RWPE2 (cell line): ENCODE data around the gene NAV2.

Source experiments
- ATAC-seq: fragments of 200-7000 bp; cut with Tn5 transposase; 3 replicates; pipeline ENCODE4 v1.9.1; 2021; ENCODE audit warnings: low read depth
- DNase-seq: peaks from one replicate; pipeline ENCODE4 v3.0.0-alpha.2; 2020; ENCODE audit warnings: low spot score
- H3K27ac ChIP-seq: fragments of 450-650 bp; 2 replicates; pipeline ENCODE4 v1.5.1; 2017; ENCODE audit warnings: mild to moderate bottlenecking; ENCODE audit not compliant: poor library complexity, severe bottlenecking
- H3K27me3 ChIP-seq: fragments of 250-450 bp; sonication (Bioruptor Pico); 2 replicates; pipeline ENCODE4 v1.5.1; 2021; ENCODE audit warnings: mild to moderate bottlenecking, moderate library complexity; ENCODE audit not compliant: insufficient read depth, poor library complexity, severe bottlenecking
- H3K36me3 ChIP-seq: fragments of 250-450 bp; sonication (Bioruptor Pico); 2 replicates; pipeline ENCODE4 v1.5.1; 2020; ENCODE audit warnings: low read depth, mild to moderate bottlenecking, moderate library complexity
- H3K4me1 ChIP-seq: fragments of 250-450 bp; sonication (Bioruptor Pico); 2 replicates; pipeline ENCODE4 v1.5.1; 2021; ENCODE audit warnings: mild to moderate bottlenecking, moderate library complexity; ENCODE audit not compliant: insufficient read depth, poor library complexity, severe bottlenecking
- H3K4me3 ChIP-seq: fragments of 250-450 bp; sonication (Bioruptor Pico); 2 replicates; pipeline ENCODE4 v1.5.1; 2021; ENCODE audit warnings: mild to moderate bottlenecking, moderate library complexity; ENCODE audit not compliant: severe bottlenecking
- H3K9me3 ChIP-seq: fragments of 250-450 bp; sonication (Bioruptor Pico); 2 replicates; pipeline ENCODE4 v1.5.1; 2021; ENCODE audit warnings: mild to moderate bottlenecking, moderate library complexity; ENCODE audit not compliant: severe bottlenecking
- TF ChIP-seq, protein P1 (sequence below): fragments of 450-650 bp; IDR thresholded peaks from one replicate; pipeline ENCODE4 v1.5.1; 2017; ENCODE audit warnings: mild to moderate bottlenecking, moderate library complexity; ENCODE audit not compliant: poor library complexity, severe bottlenecking

Gene NAV2

DNA sequence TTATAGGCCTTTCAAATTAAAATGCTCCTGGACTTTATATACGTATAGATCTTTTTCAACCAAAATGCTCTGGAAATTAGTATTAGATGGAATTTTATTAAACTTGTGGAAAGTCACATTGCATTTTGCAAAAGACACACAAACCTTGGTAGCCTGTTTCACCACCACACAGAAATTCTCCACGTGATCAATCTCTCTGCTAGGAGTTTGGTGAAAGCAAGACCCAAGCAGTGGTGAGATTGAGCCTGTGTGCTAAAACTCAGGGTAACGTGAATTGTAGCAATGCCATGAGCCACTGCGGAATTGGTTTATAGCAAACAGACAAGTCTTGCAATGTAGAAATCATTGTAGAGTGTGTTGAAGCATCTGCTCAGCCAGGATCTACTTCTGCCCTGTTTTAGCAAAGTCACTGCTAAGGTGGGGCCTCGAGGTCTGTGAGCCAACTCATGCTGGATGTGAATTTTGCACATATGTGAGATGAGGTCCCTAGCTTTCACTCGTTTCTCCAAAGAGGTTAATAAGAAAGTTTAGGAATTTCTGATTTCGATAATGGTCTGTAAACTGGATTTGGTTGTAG is 262.9 kb downstream of the NAV2 start:
- no peak overlapping the region for H3K27ac ChIP-seq
- ATAC-seq = no peak
- peaks cover 15% of the 10 kb centered on the region for H3K4me1 ChIP-seq

DNA sequence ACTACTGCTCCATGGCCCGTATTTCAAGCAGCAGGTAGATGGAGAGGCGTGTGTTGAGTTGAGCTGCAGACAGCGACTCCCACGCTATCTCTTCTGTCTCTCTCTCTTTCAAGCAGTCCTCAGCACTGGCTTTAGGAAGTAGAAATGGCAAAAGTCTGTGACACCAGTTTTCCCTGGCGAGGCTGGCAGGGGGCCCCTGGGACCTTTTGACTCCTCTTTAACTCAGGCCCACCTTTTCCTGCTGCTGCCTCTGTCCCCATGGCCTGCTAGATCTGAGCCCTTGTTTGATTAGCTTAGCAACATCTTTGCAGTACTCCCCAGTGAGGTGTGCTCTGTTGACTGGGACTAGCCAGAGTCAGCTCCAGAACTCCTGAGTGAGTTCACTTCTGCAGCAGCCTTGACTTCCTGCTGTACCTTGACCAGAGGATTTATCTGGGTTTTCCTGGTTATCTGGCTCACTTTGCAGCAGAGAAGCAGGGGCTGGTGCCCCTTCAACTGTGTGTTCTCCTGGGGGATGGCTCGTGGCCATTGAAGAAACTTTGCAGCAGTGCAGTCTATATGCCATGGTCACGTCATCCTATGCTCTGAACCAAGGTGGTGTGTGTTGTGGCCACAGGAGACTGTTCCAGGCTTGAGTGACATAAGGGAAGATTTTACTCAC is 263.8 kb downstream of the NAV2 start:
- no peaks in the 10 kb centered on the region for H3K27me3 ChIP-seq
- H3K36me3 ChIP-seq = no peaks in the 10 kb centered on the region
- H3K4me1 ChIP-seq = peaks cover 15% of the 10 kb centered on the region
- DNase-seq = no peak
- H3K27ac ChIP-seq = no peak overlapping the region
- H3K4me3 ChIP-seq = no peak overlapping the region
- TF ChIP-seq, protein P1, sequence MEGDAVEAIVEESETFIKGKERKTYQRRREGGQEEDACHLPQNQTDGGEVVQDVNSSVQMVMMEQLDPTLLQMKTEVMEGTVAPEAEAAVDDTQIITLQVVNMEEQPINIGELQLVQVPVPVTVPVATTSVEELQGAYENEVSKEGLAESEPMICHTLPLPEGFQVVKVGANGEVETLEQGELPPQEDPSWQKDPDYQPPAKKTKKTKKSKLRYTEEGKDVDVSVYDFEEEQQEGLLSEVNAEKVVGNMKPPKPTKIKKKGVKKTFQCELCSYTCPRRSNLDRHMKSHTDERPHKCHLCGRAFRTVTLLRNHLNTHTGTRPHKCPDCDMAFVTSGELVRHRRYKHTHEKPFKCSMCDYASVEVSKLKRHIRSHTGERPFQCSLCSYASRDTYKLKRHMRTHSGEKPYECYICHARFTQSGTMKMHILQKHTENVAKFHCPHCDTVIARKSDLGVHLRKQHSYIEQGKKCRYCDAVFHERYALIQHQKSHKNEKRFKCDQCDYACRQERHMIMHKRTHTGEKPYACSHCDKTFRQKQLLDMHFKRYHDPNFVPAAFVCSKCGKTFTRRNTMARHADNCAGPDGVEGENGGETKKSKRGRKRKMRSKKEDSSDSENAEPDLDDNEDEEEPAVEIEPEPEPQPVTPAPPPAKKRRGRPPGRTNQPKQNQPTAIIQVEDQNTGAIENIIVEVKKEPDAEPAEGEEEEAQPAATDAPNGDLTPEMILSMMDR = no peak
- no peaks in the 10 kb centered on the region for H3K9me3 ChIP-seq
- no peak for ATAC-seq

More for the DNA sequence above, 262.9 kb downstream of the NAV2 start:
- Histone ChIP-seq H3K27me3 (no peaks in the 10 kb centered on the region), H3K9me3 (no peaks in the 10 kb centered on the region), H3K4me3 (no peak overlapping the region), H3K36me3 (no peaks in the 10 kb centered on the region)
- no peak for DNase-seq
- TF ChIP-seq, protein P1 = no peak

DNA sequence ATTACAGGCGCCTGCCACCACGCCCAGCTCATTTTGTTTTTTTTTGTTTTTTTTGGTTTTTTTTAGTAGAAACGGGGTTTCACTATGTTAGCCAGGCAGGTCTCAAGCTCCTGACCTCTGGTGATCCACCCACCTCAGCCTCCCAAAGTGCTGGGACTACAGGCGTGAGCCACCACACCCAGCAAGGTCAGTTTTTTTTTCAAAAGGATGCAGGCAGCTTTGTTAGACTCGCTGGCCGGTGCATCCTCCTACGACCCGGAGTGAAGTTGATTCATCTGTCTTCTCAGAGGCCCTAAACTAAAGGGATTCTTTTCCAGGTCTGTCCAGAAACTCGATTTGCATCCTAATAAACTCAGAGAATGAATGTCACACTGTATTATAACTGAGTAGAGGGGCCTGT is 265.3 kb downstream of the NAV2 start:
- no peak overlapping the region for H3K4me3 ChIP-seq
- no peak for ATAC-seq
- no peaks in the 10 kb centered on the region for H3K36me3 ChIP-seq
- peak overlapping the region; percentile 65 for H3K27ac ChIP-seq
- H3K4me1 ChIP-seq = peaks cover 15% of the 10 kb centered on the region
- DNase-seq = no peak
- H3K27me3 ChIP-seq = no peaks in the 10 kb centered on the region
- TF ChIP-seq, protein P1 = no peak
- H3K9me3 ChIP-seq = no peaks in the 10 kb centered on the region

DNA sequence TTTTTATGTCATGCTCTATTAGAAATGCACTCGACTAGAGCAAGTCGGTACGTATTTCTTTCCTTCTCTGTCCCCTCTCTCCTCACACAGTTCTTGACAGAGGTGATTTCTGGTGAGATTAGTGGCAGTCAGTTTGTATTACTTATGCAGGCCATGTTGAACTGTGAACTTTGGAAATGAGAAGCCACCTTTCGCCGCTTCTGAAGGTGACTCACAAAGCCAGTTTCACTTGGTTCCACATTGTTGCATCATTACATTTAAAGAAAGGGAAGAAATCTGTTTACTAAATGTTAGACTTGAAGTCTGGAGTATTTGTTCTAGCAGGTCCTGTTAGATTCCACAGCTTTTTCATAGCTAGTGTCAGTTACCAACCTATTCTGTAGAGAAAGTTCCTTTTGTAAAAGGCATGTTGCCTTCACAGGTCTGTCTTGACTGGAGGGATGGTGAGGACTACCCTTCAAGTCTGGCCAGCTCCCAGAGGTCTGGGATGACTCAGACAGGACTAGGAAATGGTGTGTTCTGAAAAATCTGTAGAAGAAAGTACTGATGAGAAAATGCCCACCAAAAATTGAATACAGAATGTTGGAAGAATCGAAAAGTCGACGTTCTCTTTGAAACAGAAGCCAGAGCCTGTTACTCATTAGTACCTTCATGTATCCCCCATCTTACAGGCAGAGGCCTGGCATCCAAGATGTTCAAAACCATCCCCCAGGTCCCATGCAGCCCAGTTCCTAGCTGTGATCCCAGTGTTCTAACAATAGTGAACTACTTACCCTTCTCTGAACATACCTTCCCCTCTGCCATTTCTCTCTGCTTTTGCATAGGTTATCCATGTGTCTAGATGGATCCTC is 266.3 kb downstream of the NAV2 start:
- no peak for DNase-seq
- ATAC-seq = peak; percentile 96
- H3K4me1 ChIP-seq = peaks cover 15% of the 10 kb centered on the region
- no peak overlapping the region for H3K4me3 ChIP-seq
- no peaks in the 10 kb centered on the region for H3K36me3 ChIP-seq
- peak overlapping the region; percentile 65 for H3K27ac ChIP-seq
- H3K27me3 ChIP-seq = no peaks in the 10 kb centered on the region
- no peaks in the 10 kb centered on the region for H3K9me3 ChIP-seq
- TF ChIP-seq, protein P1 = no peak
